SK-N-SH (cell line): ENCODE measurements around the gene RELT. TPM values are rescaled to one million over a fixed set of nuclear protein-coding genes. Genes with fewer than 3 reads are reported as not detected.
A peak's percentile ranks its signal among the peaks of the same experiment; 100 is the strongest.

Source experiments
- CTCF ChIA-PET: fragments of 300-600, 350-600 bp; formaldehyde crosslinking; extraction: SDS; loops from one replicate; lab custom pipeline; 2021; lab: Yijun Ruan, JAX
- POLR2A ChIA-PET: fragments of 350-600 bp; sonication (Branson Sonifier 250); formaldehyde crosslinking; extraction: SDS; loops from one replicate; lab custom pipeline; 2020; ENCODE audit warnings: antibody characterized with exemption, inconsistent platforms; lab: Yijun Ruan, JAX
- DNase-seq: peaks from one replicate; pipeline ENCODE4 v3.0.0; 2012
- H2AFZ ChIP-seq: fragments of 200-600 bp; sonication (generic); 2 replicates; pipeline ENCODE4 v1.8.1; 2016; ENCODE audit warnings: antibody characterized with exemption, mild to moderate bottlenecking, low read depth
- H3F3A ChIP-seq: fragments of 200-600 bp; sonication (generic); replicated peaks from 2 replicates; pipeline ENCODE3; 2016; ENCODE audit warnings: antibody characterized with exemption, mild to moderate bottlenecking; ENCODE audit not compliant: insufficient read depth
- H3K27ac ChIP-seq, 2 experiments: fragments of 200-500 bp in 1 of 2; fragments of 200-600 bp in 1 of 2; sonication (Bioruptor generic) in 1 of 2; sonication (generic), shearing (Covaris generic) in 1 of 2; 2 replicates each; pipeline versions ENCODE4 v1.5.1 to v1.6.1; 2014 to 2016; ENCODE audit warnings: low read depth in 2 of 2, inconsistent platforms in 1 of 2, low read length in 1 of 2, mild to moderate bottlenecking in 1 of 2, mixed read lengths in 1 of 2
- H3K27me3 ChIP-seq: fragments of 200-600 bp; sonication (generic), shearing (Covaris generic); 2 replicates; pipeline ENCODE4 v1.6.1; 2016; ENCODE audit warnings: mixed run types; ENCODE audit not compliant: insufficient read depth
- H3K36me3 ChIP-seq, 2 experiments: fragments of 200-500 bp in 1 of 2; fragments of 200-600 bp in 1 of 2; sonication (Bioruptor generic) in 1 of 2; sonication (generic) in 1 of 2; replicated peaks in 1 of 2; 2 replicates each; pipeline versions ENCODE3 to v1.5.1; 2014 to 2016; ENCODE audit warnings: low read length in 1 of 2, mild to moderate bottlenecking in 1 of 2; ENCODE audit not compliant: insufficient read depth in 2 of 2, control insufficient read depth in 1 of 2
- H3K4me1 ChIP-seq, 2 experiments: fragments of 200-500 bp in 1 of 2; fragments of 200-600 bp in 1 of 2; sonication (Bioruptor generic) in 1 of 2; sonication (generic), shearing (Covaris generic) in 1 of 2; 2 replicates each; pipeline versions ENCODE4 v1.5.1 to v1.6.1; 2014 to 2016; ENCODE audit warnings: low read depth in 1 of 2, low read length in 1 of 2, mixed run types in 1 of 2; ENCODE audit not compliant: insufficient read depth in 2 of 2, control insufficient read depth in 1 of 2
- H3K4me2 ChIP-seq: fragments of 200-600 bp; sonication (generic), shearing (Covaris generic); 2 replicates; pipeline ENCODE4 v1.6.1; 2017; ENCODE audit warnings: mixed run types
- H3K4me3 ChIP-seq, 2 experiments: fragments of 200-500 bp in 1 of 2; fragments of 200-600 bp in 1 of 2; sonication (Bioruptor generic) in 1 of 2; sonication (generic), shearing (Covaris generic) in 1 of 2; 2 replicates each; pipeline versions ENCODE4 v1.5.1 to v1.8.1; 2014 to 2016; ENCODE audit warnings: low read depth in 2 of 2, inconsistent platforms in 1 of 2, low read length in 1 of 2, mild to moderate bottlenecking in 1 of 2, mixed read lengths in 1 of 2, moderate library complexity in 1 of 2
- H3K79me2 ChIP-seq: fragments of 200-600 bp; sonication (generic); 2 replicates; pipeline ENCODE4 v1.8.1; 2017; ENCODE audit warnings: mild to moderate bottlenecking; ENCODE audit not compliant: insufficient read depth
- H3K9ac ChIP-seq: fragments of 200-600 bp; sonication (generic); 2 replicates; pipeline ENCODE4 v1.6.1; 2017; ENCODE audit warnings: mixed run types
- H3K9me2 ChIP-seq: fragments of 200-600 bp; sonication (generic); 2 replicates; pipeline ENCODE4 v1.6.1; 2017; ENCODE audit warnings: mixed run types
- H3K9me3 ChIP-seq: fragments of 200-600 bp; sonication (generic); 2 replicates; pipeline ENCODE4 v1.6.1; 2017; ENCODE audit warnings: mixed run types, mild to moderate bottlenecking, moderate library complexity
- H4K20me1 ChIP-seq: fragments of 200-600 bp; sonication (generic); 2 replicates; pipeline ENCODE4 v1.6.1; 2017; ENCODE audit warnings: mild to moderate bottlenecking, mixed run types; ENCODE audit not compliant: insufficient read depth
- CTCF ChIP-seq: fragments of 200-600 bp; sonication (generic); IDR thresholded peaks from 2 replicates; pipeline ENCODE4 v1.6.1; 2017; ENCODE audit warnings: antibody characterized with exemption, mild to moderate bottlenecking, moderate library complexity
- EP300 ChIP-seq, 2 experiments: IDR thresholded peaks; 2 replicates each; pipeline versions ENCODE4 v1.4.0 to v1.6.1; 2012; ENCODE audit warnings: borderline replicate concordance in 1 of 2, low read depth in 1 of 2, low read length in 1 of 2
- EZH2phosphoT487 ChIP-seq: fragments of 200-600 bp; sonication (generic); IDR thresholded peaks from 2 replicates; pipeline ENCODE4 v1.6.1; 2017; ENCODE audit warnings: low read depth, mixed run types, mild to moderate bottlenecking, antibody characterized with exemption, moderate library complexity, borderline replicate concordance
- FOSL2 ChIP-seq: IDR thresholded peaks from 2 replicates; pipeline ENCODE4 v1.4.0; 2012; ENCODE audit warnings: low read depth, mild to moderate bottlenecking, moderate library complexity, borderline replicate concordance
- FOXJ3 ChIP-seq: sonication (generic); formaldehyde crosslinking; IDR thresholded peaks from 2 replicates; pipeline ENCODE4 v1.5.1; 2020; ENCODE audit warnings: mild to moderate bottlenecking, missing genetic modification reagents
- IRF3 ChIP-seq: fragments of 150-350 bp; IDR thresholded peaks from 2 replicates; pipeline ENCODE4 v1.6.1; 2016; ENCODE audit warnings: mild to moderate bottlenecking, low read depth, low read length
- MAX ChIP-seq: IDR thresholded peaks from 2 replicates; pipeline ENCODE4 v1.4.0; 2012; ENCODE audit warnings: low read depth
- RAD21 ChIP-seq: IDR thresholded peaks from 2 replicates; pipeline ENCODE4 v1.6.1; 2012; ENCODE audit warnings: mild to moderate bottlenecking, low read length
- SMC3 ChIP-seq: IDR thresholded peaks from 2 replicates; pipeline ENCODE4 v1.6.1; 2012; ENCODE audit warnings: low read depth, low read length, improper control_type of control experiment
- TAF1 ChIP-seq: IDR thresholded peaks from 2 replicates; pipeline ENCODE4 v1.6.1; 2012; ENCODE audit warnings: low read depth, mild to moderate bottlenecking, low read length, moderate library complexity, borderline replicate concordance
- TEAD4 ChIP-seq: IDR thresholded peaks from 2 replicates; pipeline ENCODE4 v1.4.0; 2012; ENCODE audit warnings: mild to moderate bottlenecking, borderline replicate concordance; ENCODE audit not compliant: insufficient read depth
- USF2 ChIP-seq: fragments of 150-350 bp; IDR thresholded peaks from 2 replicates; pipeline ENCODE4 v1.6.1; 2017; ENCODE audit warnings: antibody characterized with exemption, low read length, low read depth, borderline replicate concordance
- WGBS: methylation state at CpG from one replicate; pipeline ENCODE4 v1.1.6; 2017; ENCODE audit warnings: low lambda C conversion rate; 5-methylcytosine and 5-hydroxymethylcytosine counted together
- polyA plus RNA-seq, 3 experiments: library from polyadenylated mRNA; depleted of rRNA; stranded (reverse); fragments of >200 nt; gene quantifications; 2 replicates each; pipeline ENCODE4 v1.2.3, GENCODE V29; 2012

The RELT gene
- polyA plus RNA-seq, 1 of the 3 experiments (the other 2 are of a cell fraction), result 4.3 TPM

- H3K4me2 ChIP-seq, result no peak overlapping the region
- H3K27me3 ChIP-seq, result no peaks in the 10 kb centered on the region
- H3K36me3 ChIP-seq, result peaks cover 6 to 37% of the 10 kb centered on the region in 2 experiments
- no peaks in the 10 kb centered on the region for H3K79me2 ChIP-seq
- ChIA-PET POLR2A (no interaction called here), CTCF (interaction anchor here (0.6 to 10.2 kb wide), 18 partner anchors 9 to 300 kb away, joined by 3 to 122 read pairs (median 4); partner anchors contain the start of gene FAM168A)
- 50% methylated on average over 1 of the region's 1 CpG for WGBS
- peaks cover 5% of the 10 kb centered on the region for H3F3A ChIP-seq
- no peak overlapping the region for H2AFZ ChIP-seq
- H3K27ac ChIP-seq, result no peak overlapping the region
- H3K4me3 ChIP-seq, result no peak overlapping the region
- DNase-seq, result no peak
- no peaks in the 10 kb centered on the region for H4K20me1 ChIP-seq
- no peak for TF ChIP-seq TEAD4
- TF ChIP-seq TAF1, result no peak
- peak; percentile 39 for TF ChIP-seq RAD21
- TF ChIP-seq SMC3, result peak; percentile 44
- TF ChIP-seq FOSL2, result no peak
- TF ChIP-seq CTCF, result peak; percentile 46
- no peak for TF ChIP-seq EP300 (IDR thresholded peaks at IDR 0.05; ENCODE audit: borderline replicate concordance in 1 of 2, low read depth in 1 of 2, low read length in 1 of 2)
- TF ChIP-seq IRF3, result no peak
- H3K4me1 ChIP-seq, result no peaks in the 10 kb centered on the region
- no peak overlapping the region for H3K9ac ChIP-seq
- no peaks in the 10 kb centered on the region for H3K9me2 ChIP-seq
- H3K9me3 ChIP-seq, result no peaks in the 10 kb centered on the region
Observed at GRCh38 chr11:73402834-73403185, 26.6 kb downstream of the RELT start.

GRCh38 chr11:73403541-73403940, 27.3 kb downstream of the RELT start:
- no peak overlapping the region for H3K9ac ChIP-seq

More at GRCh38 chr11:73403541-73403940, 27.3 kb downstream of the RELT start:
- Histone ChIP-seq H3K27me3 (no peaks in the 10 kb centered on the region), H3K9me3 (no peaks in the 10 kb centered on the region), H3K36me3 (peaks cover 9 to 37% of the 10 kb centered on the region in 2 experiments), H4K20me1 (no peaks in the 10 kb centered on the region), H3K4me3 (no peak overlapping the region), H3F3A (peaks cover 5% of the 10 kb centered on the region), H3K79me2 (no peaks in the 10 kb centered on the region), H3K9me2 (no peaks in the 10 kb centered on the region), H2AFZ (no peak overlapping the region), H3K27ac (no peak overlapping the region), H3K4me2 (no peak overlapping the region), H3K4me1 (no peaks in the 10 kb centered on the region)
- TF ChIP-seq USF2, result no peak
- TF ChIP-seq MAX, result no peak
- no peak for TF ChIP-seq EZH2phosphoT487
- no peak for TF ChIP-seq FOXJ3 (CRISPR knock-in tag)
- POLR2A ChIA-PET, result no interaction called here
- CTCF ChIA-PET, result interaction anchor here (1.0 to 10.2 kb wide), 17 partner anchors 10 to 299 kb away, joined by 3 to 122 read pairs (median 4); no protein-coding TSS in a partner anchor
- 100% methylated on average over 5 of the region's 5 CpGs for WGBS
- DNase-seq, result no peak
